ENCODE results near the gene P4HA1.

The P4HA1 gene

DNA sequence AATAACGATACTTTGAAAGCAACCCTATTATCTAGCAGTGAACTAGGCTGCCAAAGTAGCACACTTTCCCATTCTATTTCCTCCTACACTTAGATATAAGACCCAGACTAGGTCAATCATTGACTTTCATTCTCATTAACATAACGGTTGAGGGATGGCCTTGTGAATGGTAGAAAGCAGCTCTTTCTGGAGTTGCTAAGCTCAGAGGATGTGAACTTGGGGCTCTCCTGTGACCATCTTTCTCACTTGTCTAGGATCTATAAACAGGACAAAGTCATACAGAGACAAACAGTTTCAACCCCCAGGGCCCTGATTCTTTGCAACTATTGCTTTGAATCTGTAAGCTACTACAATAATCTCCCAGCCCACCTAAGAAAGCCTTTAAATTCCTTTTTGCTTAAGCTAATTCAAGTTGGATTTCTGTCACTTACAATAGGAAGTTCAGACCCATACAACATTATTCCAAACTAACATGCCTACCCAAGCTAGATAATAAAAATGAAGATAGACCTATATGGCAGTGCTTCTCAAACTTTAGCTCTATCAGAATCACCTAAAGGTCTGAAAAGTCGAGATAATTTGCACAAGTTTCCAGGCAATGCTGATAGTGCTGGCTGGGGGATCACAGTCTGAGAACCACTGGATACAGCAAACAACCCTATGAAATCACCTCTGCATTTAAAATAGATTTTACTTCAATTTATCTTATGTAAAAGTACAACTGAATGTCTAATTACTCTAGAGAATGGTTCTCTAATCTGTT, 16.7 kb downstream of the P4HA1 start:
- TF ChIP-seq, protein P1, sequence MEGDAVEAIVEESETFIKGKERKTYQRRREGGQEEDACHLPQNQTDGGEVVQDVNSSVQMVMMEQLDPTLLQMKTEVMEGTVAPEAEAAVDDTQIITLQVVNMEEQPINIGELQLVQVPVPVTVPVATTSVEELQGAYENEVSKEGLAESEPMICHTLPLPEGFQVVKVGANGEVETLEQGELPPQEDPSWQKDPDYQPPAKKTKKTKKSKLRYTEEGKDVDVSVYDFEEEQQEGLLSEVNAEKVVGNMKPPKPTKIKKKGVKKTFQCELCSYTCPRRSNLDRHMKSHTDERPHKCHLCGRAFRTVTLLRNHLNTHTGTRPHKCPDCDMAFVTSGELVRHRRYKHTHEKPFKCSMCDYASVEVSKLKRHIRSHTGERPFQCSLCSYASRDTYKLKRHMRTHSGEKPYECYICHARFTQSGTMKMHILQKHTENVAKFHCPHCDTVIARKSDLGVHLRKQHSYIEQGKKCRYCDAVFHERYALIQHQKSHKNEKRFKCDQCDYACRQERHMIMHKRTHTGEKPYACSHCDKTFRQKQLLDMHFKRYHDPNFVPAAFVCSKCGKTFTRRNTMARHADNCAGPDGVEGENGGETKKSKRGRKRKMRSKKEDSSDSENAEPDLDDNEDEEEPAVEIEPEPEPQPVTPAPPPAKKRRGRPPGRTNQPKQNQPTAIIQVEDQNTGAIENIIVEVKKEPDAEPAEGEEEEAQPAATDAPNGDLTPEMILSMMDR (conservative IDR thresholded peaks at IDR 0.05; ENCODE audit: low read depth, low read length), result no peak
- H3K4me3 ChIP-seq (ENCODE audit: low read length), result no peak overlapping the region
- DNase-seq (ENCODE audit: low read depth), result no peak

DNA sequence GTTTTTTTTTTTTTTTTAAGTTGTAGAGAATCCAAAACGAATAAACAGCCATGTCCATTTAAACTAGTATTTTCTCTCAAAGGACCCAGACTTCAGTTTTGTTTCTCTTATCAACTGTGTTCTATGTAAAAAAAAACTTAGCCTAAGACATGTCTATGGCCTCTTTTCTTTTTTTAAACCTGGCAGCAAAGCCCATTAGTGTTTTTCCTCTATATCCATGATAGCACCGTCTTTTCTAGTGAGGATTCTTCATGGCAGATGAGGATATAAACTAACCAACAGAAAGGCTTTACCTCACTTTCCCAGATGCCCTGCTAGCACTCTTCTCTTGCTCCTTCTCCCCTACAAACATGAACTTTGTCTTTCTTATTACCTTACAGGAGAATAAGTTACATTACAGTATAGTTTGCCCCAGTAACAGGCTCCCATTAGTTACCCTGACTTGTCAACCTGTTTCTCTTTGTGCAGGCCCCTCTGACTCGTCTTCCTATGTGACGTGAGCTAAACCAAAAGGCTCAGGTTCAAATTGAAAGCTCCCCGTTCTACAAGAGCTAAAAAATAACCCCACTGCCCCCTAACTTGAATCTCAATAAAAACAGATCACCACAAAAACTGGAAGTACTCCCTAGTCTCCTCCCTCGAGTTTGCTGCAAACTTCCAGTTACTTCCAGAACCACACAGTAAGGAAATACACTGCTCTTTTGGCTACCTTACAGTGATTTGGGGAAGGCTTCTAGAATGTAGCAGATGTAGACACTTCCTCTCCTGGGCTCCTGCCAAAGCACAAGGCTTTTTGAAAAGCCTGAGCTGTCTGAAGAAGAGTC, 20.1 kb downstream of the P4HA1 start:
- TF ChIP-seq, protein P1 (conservative IDR thresholded peaks at IDR 0.05; ENCODE audit: low read depth, low read length), result no peak
- no peak overlapping the region for H3K4me3 ChIP-seq (ENCODE audit: low read length)
- DNase-seq (ENCODE audit: low read depth), result no peak

DNA sequence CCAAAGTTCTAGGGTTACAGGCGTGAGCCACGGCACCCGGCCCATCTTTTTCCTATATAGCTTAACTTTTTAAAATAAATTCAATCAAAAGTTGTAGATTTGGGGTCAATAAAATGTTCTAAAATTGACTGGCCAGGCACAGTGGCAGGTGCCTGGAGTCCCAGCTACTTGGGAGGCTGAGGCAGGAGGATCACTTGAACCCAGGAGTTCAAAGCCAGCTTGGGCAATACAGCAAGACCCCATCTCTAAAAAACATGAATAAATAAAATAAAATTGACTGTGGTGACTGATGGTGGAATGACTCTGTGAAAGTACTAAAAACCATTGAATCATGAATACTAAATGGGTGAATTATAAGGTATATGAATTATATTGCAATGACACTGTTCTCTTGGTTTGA, 20.8 kb downstream of the P4HA1 start:
- DNase-seq (ENCODE audit: low read depth), result no peak
- TF ChIP-seq, protein P1 (conservative IDR thresholded peaks at IDR 0.05; ENCODE audit: low read depth, low read length), result no peak
- no peak overlapping the region for H3K4me3 ChIP-seq (ENCODE audit: low read length)

DNA sequence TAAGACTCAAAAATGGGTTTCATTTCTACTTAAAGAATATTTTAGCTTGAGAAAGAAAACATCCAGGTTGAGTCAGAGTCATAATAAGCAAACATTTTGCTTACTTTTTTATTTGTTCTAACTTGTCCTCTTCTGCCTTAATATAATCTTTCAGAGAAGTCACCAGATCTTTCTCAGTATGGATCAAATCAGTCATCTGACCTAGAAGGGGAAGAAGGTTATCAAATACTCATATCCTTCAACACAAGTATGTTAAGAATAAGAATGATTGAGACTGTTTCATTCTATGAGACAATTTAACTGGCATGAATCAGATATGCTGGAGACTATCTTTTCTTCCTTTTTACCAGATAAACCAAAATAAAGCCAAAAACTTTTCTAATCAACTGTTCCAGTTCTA, 23.0 kb downstream of the P4HA1 start:
- no peak overlapping the region for H3K4me3 ChIP-seq (ENCODE audit: low read length)
- DNase-seq (ENCODE audit: low read depth), result no peak
- TF ChIP-seq, protein P1 (conservative IDR thresholded peaks at IDR 0.05; ENCODE audit: low read depth, low read length), result no peak

DNA sequence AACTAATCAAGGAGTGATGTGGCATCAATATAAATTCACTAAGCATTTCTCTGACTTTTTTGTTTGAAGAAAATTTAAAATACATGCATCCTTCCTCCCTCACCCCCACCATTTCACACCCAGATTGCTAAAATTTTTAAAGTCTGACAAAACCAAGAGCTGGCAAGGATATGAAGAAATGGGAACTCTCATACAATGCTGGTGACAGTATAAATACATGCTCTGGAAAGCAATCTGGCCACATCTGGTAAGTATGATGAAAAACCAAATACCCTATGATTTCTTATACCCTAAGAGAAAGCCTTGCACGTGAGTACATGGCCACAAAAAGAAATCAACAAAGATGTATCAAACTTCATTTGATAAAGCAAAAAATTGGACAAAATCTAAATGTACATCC, 31.2 kb downstream of the P4HA1 start:
- no peak overlapping the region for H3K4me3 ChIP-seq (ENCODE audit: low read length)
- TF ChIP-seq, protein P1 (conservative IDR thresholded peaks at IDR 0.05; ENCODE audit: low read depth, low read length), result no peak
- no peak for DNase-seq (ENCODE audit: low read depth)

DNA sequence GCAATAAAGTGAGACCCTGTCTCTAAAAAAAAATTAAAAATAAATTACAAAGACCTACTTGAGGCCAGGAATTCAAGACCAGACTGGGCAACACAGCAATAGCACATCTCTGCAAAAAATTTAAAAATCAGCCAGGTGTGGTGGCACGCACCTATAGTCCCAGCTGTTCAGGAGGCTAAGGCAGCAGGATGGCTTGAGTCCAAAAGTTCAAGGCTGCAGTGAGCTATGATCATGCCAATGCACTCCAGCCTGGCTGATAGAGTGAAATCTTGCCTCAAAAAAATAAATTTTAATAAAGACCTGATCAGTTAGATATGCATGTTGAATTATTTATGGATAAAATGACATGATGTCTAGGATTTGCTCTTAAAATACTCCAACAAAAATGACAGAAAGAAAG, 34.9 kb downstream of the P4HA1 start:
- DNase-seq (ENCODE audit: low read depth), result no peak
- H3K4me3 ChIP-seq (ENCODE audit: low read length), result no peak overlapping the region
- TF ChIP-seq, protein P1 (conservative IDR thresholded peaks at IDR 0.05; ENCODE audit: low read depth, low read length), result no peak

Measured in retinal pigment epithelial cell (primary cell).